GM12865 (cell line): Measurements from ENCODE around the gene ULBP1.

Experiments
- DNase-seq: peaks from one replicate; pipeline ENCODE4 v3.0.0; 2010; ENCODE audit warnings: low read depth
- H3K4me3 ChIP-seq: 2 replicates; pipeline ENCODE4 v1.5.1; 2011; ENCODE audit warnings: mild to moderate bottlenecking, low read depth, low read length, control low read depth
- CTCF ChIP-seq: IDR thresholded peaks from 2 replicates; pipeline ENCODE4 v1.5.1; 2011; ENCODE audit warnings: low read length, control low read depth, low read depth, inconsistent platforms; ENCODE audit not compliant: insufficient read depth; ENCODE audit errors: missing control alignments

ULBP1 gene

GRCh38 chr6:149983145-149983544 is 19.4 kb downstream of the ULBP1 start:
- DNase-seq: no peak
- TF ChIP-seq CTCF: no peak
- H3K4me3 ChIP-seq: no peak overlapping the region

DNA sequence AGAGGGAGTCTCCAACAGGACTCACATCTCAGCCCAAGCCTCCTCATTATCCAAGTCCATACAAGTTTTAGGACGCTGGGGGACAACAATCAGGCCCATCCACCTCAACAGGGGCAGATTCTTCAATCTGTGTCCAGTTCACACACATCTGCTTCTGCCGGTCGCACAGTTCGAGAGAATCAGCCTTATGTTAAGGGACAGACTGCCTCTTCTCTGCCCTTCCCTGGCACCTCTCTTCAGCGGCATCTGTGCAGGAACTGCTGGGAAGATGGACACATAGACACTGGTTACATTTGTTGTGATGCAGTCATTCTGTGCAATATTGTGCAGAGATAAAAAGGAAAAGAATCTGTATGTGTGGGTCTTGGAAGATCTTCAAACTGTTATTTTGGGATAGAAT is 21.0 kb downstream of the ULBP1 start:
- no peak for TF ChIP-seq CTCF
- no peak overlapping the region for H3K4me3 ChIP-seq

GRCh38 chr6:149985481-149985937 is 21.8 kb downstream of the ULBP1 start:
- no peak for TF ChIP-seq CTCF
- no peak for DNase-seq

More for the DNA sequence above, 21.0 kb downstream of the ULBP1 start:
- no peak for DNase-seq

DNA sequence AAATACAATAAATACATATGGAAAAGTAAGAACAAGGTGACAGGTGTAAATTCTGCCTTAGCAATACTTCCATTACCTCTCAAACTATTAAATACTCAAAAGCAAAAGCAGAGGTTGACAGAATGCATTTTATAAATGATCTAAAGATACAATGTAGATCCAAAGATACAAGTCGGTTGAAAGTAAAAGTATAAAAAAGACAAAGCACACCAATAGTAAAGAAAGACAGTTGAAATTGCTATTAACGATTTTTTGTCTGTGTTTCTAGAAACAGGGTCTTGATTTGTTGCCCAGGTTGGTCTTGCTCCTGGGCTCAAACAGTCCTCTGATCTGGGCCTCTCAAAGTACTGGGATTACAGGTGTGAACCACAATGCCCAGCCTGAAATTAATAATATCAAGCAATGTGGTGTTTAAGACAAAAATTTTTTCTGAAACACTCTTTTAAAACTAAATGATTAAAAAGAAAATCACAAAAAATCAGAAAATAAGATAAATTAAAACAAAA is 23.9 kb downstream of the ULBP1 start:
- H3K4me3 ChIP-seq: no peak overlapping the region
- no peak for DNase-seq
- no peak for TF ChIP-seq CTCF

More at GRCh38 chr6:149985481-149985937, 21.8 kb downstream of the ULBP1 start:
- H3K4me3 ChIP-seq: no peak overlapping the region

- no peak for TF ChIP-seq CTCF
- H3K4me3 ChIP-seq: no peak overlapping the region
- no peak for DNase-seq
Measured at GRCh38 chr6:149988550-149989346, 25.0 kb downstream of the ULBP1 start.

GRCh38 chr6:149990212-149990660 is 26.5 kb downstream of the ULBP1 start:
- no peak for DNase-seq
- H3K4me3 ChIP-seq: no peak overlapping the region
- no peak for TF ChIP-seq CTCF
